ENCODE results near the gene CELF4.
"Not testable (repeated sequence)": the region's sequence is repeated elsewhere in the genome, so short reads cannot be mapped to it uniquely, and the experiment has no call there.

Gene CELF4

DNA sequence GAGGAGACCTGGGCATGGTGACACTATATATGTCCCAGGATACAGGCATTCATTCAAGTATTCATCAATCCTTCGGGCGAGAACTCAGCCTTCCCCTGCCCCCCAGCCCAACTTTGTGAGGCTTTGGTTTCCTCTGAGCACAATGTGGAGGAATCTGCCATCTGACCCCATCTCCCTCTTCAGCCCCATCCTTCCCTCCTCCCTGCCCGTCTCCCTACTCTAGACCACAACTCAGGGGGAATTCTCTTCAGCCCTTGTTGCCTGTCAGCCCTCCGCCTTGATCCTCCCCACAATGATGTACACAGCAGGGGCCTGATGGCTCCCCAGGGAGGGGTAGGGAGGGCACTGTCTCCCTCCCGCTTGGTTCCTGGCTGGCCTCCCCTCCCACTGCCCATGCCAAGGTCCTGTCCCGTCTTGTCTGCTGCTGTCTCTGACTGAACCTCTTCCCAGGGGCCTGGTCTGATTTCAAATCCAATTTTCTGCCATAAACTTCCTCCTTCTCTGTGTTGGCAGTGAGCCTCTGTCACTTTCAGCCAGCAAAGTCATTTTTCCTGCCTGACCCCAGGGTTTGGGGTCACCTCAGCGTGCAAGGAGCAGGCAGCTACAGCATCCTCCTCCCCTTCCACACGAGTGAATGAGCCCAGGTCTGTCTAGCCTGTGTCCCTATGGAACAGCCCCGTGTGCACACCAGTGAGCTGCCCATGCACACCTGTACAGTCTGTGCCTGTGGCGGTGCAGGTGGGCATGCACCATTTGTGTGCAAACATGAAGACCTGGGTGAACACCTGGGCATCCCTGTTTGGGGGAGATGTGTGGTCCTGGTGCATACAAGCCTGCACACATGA, 197.3 kb downstream of the CELF4 start:
- TF ChIP-seq CTCF (conservative IDR thresholded peaks at IDR 0.05): no peak
- no peak for TF ChIP-seq ZFX (IDR thresholded peaks at IDR 0.05)
- H3K27ac ChIP-seq: no peak overlapping the region

DNA sequence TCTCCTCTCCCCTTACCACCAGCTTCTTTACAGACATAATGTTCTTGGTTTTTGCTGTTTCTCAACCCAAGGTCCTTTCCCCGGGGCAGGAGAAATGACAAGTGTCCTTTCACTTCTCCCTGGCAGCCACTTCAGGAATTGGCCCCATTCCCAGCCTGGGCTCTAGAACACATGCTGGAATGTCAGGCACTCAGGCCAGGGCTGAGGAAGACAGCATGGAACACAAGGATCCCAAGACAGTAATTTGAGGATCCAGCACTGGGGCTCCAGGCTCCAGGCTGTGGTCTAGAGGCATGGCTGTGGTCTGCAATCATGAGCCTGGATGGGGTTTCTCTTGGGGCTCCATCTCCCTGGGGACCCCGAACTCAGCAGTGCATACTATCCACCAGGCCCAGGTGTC, 201.4 kb downstream of the CELF4 start:
- no peak overlapping the region for H3K27ac ChIP-seq
- TF ChIP-seq CTCF (conservative IDR thresholded peaks at IDR 0.05) (no peak), ZFX (IDR thresholded peaks at IDR 0.05) (no peak)

GRCh38 chr18:37362158-37362890, 203.3 kb downstream of the CELF4 start:
- no peak overlapping the region for H3K27ac ChIP-seq
- TF ChIP-seq CTCF (conservative IDR thresholded peaks at IDR 0.05) (no peak), ZFX (IDR thresholded peaks at IDR 0.05) (no peak)

DNA sequence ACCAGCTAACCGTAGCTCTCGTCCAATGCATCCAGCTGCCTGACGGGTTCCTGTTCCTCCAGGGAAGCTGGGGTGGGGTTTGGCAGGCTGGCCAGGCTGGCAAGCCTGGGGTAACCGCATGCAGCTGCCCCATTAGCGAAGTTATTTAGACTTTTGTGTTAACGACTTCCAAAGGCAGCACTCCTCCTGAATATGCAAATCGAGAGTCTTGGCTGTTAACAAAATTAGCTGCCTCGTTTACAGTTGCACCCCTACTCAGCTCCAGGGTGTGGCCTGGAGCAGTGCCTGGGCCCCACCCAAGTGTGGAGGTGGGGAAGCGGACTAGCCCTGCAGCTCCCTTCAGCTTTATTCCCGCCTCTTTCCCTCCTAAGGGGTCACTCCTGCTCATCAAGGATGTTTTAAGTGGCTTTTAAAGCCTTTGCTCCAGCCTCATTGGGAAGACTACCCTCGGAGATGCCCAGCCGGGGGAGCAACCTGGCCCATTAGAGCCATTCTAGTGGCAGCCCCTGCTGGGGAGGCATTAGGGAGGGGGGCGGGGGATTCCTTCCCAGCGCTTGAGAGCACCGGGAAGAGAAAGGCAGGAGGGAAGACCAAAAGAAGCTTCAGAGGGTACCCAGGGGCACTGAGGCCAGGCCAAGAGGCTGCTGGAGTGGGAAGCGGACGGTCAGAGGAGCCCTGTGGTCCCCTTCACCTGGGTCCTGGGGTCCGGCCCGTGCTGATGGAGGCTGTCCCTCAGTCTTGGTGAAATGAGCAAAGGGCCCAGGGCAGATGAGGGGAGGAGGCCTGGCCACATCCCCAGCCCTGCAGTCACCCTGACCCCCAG, 204.1 kb downstream of the CELF4 start:
- no peak overlapping the region for H3K27ac ChIP-seq
- TF ChIP-seq CTCF (conservative IDR thresholded peaks at IDR 0.05) (no peak), ZFX (IDR thresholded peaks at IDR 0.05) (no peak)

DNA sequence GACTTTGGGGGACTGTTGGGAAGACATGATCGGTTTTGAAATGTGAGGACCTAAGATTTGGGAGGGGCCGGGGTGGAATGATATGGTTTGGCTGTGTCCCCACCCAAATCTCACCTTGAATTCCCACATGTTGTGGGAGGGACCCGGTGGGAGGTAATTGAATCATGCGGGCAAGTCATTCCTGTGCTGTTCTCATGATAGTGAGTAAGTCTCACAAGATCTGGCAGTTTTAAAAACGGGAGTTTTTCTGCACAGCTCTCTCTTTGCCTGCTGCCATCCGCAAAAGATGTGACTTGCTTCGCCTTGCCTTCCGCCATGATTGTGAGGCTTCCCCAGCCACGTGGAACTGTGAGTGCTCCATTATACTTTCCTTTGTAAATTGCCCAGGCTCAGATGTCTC, 207.5 kb downstream of the CELF4 start:
- not testable (repeated sequence) for H3K27ac ChIP-seq

DNA sequence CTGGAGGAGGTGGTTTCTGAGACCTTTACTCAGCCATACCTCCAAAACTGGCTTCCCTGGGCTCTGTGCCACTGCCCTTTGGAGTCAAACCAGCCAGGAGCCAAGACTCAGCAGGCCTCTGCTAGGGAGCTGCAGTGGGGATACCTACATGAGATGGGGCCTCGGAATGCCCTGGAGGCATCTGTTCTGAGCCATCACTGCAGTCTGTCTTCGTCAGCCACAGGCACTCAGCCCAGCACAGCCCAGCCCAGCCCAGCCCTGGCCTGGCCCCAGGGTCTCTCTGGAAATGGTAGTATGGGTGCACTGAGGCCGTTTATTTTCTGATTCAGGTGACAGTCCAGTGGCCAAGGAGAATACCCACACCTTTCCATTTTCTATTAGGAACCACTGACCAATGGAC, 209.8 kb downstream of the CELF4 start:
- TF ChIP-seq CTCF (conservative IDR thresholded peaks at IDR 0.05) (no peak), ZFX (IDR thresholded peaks at IDR 0.05) (no peak)
- no peak overlapping the region for H3K27ac ChIP-seq

GRCh38 chr18:37351110-37351509, 214.5 kb downstream of the CELF4 start:
- TF ChIP-seq ZFX (IDR thresholded peaks at IDR 0.05) (no peak), CTCF (conservative IDR thresholded peaks at IDR 0.05) (no peak)

More at GRCh38 chr18:37351110-37351509, 214.5 kb downstream of the CELF4 start:
- H3K27ac ChIP-seq: no peak overlapping the region

Measured in C4-2B (cell line).